ENCODE results near the gene LCN1.
"Not testable (repeated sequence)": the region's sequence is repeated elsewhere in the genome, so short reads cannot be mapped to it uniquely, and the experiment has no call there.

The LCN1 gene

DNA sequence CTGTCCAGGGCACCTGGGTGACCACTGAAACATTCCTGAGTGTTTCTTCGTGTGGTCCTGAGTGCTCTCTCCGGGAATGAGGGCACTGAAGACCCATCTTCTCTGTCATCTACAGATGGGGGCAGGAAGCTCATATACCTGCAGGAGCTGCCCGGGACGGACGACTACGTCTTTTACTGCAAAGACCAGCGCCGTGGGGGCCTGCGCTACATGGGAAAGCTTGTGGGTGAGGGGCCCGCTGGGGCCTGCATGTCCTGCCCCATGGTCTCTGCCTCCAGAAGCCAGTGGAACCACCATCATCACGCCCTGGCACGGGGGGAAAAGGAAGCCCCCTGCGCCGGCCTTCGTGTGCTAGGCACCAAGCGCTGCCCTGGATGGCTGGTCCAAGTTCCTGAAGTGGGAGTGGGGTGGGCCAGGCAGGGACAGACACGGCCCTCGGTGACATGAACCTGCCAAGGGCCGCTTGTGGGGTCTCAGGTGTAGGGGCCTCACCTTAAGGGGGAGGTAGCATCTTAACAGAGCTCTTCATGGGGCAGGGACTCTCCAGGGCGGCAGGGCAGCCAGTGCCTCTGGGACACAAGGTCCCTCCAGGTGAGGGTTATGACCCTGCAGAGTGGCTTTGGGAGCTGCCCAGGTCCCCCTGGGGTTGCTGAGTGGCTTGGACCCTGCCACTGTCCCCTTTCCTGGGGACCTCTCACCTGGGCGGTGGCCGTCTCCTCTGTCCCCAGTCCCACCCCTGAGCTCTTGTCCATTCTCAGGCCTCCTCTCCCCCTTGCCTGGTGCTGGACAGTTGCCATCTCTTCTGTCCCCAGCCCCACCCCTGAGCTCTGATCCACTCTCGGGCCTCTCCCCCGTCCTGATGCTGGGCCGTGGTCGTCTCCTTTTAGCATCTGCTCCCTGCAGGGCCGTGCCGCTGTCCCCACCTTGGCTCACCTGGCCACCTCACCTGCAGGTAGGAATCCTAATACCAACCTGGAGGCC, 26.8 kb downstream of the LCN1 start:
- DNase-seq (ENCODE audit: low spot score): no peak

DNA sequence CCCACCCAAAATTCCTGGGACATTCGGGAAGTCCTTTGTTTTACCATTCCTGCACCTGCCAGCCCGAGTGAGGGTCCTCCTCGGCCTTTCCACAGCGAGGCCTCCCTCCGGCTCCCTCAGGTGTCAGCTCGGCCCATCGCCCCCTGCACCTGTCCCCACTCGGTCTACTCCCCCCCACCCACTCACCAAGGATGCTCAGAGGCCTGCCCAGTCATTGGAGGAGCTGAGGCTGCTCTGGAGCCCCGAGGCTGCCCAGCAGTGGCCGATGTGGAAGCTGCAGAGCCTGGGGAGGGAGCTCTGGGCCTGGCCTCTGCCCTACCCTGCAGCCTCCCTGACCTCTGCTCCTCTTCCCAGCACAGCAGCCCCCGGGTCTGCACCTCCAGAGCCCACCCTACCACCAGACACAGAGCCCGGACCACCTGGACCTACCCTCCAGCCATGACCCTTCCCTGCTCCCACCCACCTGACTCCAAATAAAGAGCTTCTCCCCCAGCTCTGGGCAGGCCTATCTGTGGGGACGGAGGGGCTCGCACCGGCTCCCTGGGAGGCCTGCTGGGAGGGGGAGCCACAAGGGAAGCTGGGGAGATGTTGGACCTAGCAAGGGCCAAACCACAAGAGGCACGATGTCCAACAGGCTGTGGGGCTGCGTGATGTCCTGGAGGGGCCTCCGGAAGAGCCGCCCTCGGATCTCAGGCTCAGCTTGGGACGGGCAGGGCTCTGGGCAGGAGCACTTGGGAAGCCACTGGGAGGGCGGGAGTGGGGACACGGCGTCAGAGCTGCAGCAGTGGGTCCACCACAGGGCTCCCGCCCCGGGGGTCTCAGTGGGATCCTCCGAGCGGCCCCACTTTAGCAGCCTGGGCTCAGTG, 28.5 kb downstream of the LCN1 start:
- DNase-seq (ENCODE audit: low spot score): not testable (repeated sequence)

- no peak for DNase-seq (ENCODE audit: low spot score)
Observed at GRCh38 chr9:135550344-135550918, 29.2 kb downstream of the LCN1 start.

DNA sequence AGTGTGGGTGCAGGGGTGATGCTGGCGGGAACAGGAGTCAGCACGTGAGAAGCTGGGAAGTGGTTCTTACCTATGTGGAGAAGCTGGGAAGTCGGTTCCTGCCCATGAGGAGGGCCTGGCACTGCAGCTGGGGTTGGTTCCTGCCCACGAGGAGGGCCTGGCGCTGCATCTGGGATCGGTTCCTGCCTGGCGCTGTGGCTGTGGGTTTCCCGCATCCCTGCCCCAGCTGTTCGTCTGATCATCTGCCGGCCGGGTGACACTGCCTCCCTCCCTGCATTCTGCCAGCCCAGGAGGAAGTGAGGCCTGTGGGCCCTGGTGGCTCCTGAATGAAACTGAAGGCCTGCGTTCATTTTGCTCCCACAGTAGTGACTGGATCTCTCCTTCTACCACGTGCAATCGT, 29.8 kb downstream of the LCN1 start:
- DNase-seq (ENCODE audit: low spot score): no peak

- no peak for DNase-seq (ENCODE audit: low spot score)
Observed at GRCh38 chr9:135551456-135551855, 30.2 kb downstream of the LCN1 start.

GRCh38 chr9:135552021-135552697, 30.9 kb downstream of the LCN1 start:
- no peak for DNase-seq (ENCODE audit: low spot score)

DNA sequence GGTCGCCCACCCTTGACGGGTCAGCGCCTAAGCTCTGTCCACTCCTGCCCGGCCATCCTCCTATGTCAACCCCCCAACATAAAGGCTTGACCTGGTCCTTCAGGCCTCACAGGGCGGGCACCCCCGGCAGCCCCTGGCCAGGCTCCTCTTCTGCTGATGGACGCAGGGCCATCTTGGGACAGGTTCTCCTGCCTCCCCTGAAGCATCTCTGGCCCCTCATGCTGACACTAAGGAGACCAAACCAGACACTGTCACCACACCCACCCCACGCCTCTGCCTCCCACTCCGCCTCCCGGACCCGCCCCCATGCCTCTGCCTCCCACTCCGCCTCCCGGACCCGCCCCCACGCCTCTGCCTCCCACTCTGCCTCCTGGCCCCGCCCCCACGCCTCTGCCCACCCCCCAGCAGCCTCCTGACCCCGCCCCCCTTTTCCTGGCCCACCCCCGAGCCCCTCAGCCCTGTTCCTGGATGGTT, 31.5 kb downstream of the LCN1 start:
- no peak for DNase-seq (ENCODE audit: low spot score)

DNA sequence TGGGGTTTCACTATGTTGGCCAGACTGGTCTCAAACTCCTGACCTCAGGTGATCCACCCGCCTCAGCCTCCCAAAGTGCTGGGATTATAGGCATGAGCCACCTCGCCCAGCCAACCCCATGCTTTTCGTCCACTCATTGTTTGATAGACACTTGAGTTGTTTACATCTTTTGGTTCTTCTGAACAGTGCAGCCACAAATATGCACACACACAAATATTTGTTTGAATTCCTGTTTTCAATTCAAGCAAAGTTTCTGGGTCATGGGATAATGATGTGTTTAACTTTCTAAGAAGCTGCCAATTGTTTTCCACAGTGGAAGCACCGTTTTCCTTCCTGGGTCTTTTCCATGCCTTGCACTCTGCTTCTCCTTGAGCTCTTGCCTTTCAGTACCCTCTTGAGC, 33.5 kb downstream of the LCN1 start:
- no peak for DNase-seq (ENCODE audit: low spot score)

DNA sequence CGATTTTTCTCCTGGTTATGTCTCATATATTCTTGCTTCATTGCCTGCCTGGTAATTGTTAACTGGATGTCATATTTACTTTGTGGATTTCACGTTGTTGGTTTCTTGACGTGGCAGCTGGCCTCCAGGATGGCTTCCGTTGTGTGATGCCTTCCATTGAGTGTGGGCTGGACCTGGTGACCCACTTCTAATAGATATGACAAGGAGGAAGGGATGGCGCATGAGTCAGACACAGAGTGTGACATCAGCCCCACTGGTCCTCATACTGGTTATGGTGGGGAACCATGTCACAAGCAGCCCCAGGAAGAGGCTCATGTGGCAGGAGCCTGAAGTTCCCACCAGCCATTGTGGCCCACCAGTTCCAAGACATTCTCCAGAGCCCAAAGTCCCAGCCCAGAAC, 34.0 kb downstream of the LCN1 start:
- DNase-seq (ENCODE audit: low spot score): no peak

DNA sequence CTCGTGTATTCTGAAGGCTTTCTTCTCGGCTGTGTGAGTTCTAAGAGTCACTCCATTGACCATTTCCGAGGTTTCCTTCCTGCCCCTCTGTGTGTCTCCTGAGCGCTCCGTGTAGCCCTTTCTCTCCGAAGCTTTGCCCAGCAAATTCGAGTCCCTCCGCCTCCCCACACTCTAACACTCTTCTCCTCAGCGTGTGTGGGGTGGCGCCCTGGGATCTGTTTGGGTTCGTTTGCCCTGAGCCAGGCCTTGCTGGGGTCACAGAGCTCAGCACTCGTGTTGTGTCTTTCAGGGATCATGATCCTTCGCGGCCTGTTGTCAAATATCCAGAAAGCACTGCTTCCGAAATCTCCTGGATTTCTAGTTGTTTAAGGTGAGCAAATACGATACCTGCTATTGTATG, 34.7 kb downstream of the LCN1 start:
- DNase-seq (ENCODE audit: low spot score): no peak

DNA sequence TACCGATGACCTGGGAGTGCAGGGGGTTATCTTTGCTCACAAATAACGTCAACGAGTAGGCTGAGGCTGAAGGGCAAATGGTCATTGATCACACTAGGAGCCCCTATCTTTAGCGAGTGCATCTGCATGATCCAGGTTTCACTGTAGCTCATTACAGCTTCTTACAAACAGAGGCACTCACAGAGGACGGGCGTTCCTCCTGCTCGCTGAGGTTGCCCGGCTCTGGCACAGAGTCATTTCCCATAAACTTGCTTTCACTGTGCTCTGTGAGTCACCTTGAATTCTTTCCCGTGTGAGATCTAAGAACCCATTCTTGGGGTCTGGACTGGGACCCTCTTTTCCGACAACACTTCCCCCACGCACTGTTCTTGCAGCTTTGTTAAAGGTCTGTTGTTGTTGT, 38.4 kb downstream of the LCN1 start:
- DNase-seq (ENCODE audit: low spot score): no peak

DNA sequence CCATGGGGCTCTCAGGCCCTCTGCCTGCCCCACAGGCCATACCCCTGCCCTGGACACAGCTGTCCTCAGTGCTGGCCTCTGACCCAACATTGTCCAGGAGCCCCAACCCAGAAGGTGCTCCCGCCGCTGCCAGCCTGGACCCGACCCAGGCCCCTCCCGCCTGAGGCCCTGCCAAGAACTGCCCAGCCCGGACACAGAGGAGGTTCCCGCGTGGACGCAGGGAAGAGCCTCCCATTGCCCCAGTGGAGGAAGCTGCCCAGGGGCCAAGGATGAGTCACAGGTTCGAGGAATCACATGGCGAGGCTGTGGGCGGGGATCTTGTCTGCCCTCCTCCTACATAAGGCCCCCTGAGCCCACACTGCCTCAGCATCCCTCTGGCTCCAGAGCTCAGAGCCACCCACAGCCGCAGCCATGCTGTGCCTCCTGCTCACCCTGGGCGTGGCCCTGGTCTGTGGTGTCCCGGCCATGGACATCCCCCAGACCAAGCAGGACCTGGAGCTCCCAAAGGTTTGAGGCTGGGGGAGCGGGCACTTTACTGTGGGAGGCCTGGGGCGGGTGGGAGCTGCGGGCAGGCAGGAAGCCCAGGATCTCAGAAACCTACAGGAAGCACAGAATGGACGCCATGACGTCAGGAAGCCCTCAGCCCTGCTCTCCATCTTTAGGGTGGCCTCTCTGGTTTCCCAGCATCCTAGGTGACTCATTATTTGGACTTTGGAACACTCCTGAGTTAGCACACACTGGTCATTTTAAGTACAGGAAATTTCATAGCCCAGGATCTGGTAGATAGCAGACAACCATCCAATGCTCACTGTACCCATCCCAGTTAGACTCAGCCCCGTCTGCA, 40.4 kb downstream of the LCN1 start, which contains the start of gene PAEP:
PAEP (plus strand) TSS at position 366 of the 844 bp plus-strand sequence.
- DNase-seq (ENCODE audit: low spot score): no peak

DNA sequence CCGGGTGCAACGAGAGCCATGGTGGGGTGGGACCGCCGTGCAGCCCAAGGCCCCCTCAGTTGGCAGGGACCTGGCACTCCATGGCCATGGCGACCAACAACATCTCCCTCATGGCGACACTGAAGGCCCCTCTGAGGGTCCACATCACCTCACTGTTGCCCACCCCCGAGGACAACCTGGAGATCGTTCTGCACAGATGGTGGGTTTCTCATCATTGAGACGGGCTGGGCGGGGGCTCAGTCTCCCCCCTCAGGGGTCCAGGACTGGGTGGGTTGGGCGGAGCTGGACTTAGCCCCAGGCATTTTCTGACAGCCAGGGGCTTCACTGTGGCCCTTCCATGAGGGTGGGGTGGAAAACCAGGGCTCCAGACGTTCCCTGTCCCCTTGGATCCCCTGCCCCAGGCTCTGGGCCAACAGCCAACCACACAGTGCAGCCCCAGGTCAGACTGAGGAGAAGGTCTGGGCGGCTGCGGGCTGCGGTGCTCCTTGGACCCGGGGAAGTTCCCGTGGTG, 41.0 kb downstream of the LCN1 start:
- DNase-seq (ENCODE audit: low spot score): no peak

- no peak for DNase-seq (ENCODE audit: low spot score)
Observed at GRCh38 chr9:135563039-135563476, 41.8 kb downstream of the LCN1 start.

DNA sequence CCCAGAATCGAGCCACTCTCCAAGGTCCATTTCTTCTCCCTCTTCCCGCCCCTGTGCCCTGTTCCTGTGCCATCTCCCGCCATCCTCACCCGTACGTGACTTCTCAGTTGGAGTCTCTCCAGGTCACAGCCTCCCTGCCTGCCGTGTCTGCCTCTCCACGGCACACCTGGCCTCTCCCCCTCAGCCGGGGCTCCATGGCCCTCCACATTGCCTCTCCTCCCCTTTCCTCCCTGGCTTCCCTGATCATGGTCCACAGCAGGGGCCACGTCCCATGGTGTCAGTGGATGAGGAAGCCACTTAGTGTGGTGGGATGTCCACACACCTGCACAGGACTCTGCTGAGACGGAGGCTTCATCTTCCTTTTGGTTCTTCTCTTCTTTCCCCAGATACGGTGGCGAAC, 42.6 kb downstream of the LCN1 start:
- DNase-seq (ENCODE audit: low spot score): no peak

- no peak for DNase-seq (ENCODE audit: low spot score)
Observed at GRCh38 chr9:135565141-135565628, 43.9 kb downstream of the LCN1 start.

DNA sequence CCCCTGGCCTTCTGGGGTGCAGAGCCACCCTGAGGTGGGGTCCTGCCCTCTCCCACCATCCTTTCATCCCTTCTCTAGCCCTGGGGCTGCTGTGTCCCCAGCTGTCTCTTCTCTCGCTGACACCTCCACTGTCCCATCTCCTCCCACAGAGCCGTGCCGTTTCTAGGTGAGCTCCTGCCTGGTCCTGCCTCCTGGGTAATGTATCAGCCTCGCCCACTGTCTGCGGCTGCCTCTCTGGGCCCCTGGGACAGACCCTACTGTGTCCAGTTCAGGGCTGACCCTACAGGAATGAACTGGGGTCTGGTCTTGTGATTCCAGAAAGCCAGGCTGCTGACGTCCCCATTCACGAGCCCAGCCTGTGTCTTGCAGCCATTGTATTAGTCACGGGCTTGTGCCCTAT, 44.4 kb downstream of the LCN1 start:
- no peak for DNase-seq (ENCODE audit: low spot score)

GRCh38 chr9:135566552-135566951, 45.3 kb downstream of the LCN1 start:
- DNase-seq (ENCODE audit: low spot score): no peak

DNA sequence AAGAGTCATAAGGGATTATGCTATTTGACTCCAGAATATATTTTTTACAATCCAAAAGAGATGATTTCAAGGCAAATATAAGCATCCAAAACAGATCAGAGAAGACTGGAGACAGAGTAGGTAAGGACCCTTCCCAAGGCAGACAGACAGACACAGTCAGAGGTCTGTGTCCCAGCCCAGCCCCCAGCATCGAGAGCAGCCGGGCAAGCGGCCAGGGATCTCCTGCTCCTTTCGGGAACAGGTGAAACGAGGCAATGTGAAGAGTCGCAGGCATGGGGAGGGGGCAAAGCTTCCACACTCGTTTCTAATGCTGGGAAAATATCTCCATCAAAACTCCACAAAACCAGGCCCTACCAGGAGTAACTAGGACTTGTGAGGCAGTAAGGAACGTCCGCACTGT, 46.1 kb downstream of the LCN1 start:
- DNase-seq (ENCODE audit: low spot score): no peak

DNA sequence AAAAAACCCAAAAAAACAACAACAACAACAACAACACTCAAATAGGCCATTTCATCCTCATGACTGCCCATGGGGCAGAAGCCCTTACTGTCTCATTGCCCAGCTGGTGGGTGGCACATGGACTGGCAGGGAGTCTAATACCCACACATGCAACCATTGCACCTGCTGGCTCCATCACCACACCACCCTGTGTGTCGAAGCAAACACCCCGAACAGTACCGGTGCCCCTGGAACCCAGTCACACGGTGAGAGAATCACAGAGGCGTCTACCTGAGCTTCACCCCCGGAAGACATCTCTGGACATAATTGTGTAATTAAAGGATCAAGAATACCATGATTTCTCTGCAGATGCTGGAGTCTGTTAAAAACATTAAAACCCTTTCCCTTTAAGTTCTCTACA, 46.8 kb downstream of the LCN1 start:
- no peak for DNase-seq (ENCODE audit: low spot score)
